ENCODE data around the gene SNU13.
"Not testable (repeated sequence)": the region's sequence is repeated elsewhere in the genome, so short reads cannot be mapped to it uniquely, and the experiment has no call there.

SNU13 gene

DNA sequence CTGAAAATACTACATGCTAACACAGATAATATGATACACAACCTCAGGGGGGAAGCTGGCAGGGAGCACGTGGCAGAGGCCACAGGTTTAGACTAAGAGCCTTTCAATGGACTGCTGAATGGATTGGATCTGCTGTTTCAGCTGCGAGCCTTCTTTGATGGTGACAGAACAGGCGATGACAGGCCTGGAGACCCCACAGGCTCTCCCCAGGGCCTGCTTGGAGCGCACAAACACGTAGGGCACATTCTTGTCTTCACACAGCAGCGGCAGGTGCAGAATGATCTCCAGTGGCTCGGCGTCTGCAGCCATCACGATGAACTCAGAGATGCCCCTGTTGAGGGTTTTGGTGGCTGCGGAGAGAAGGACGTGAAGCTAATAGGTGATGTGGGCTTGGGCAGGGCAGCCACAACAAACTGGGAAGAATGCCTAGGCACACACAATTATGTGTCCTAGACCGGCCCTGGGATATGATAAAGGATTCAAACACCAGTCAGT lies 13.8 kb downstream of the SNU13 start:
- Mint-ChIP-seq H3K27ac (no peak overlapping the region), H3K36me3 (ENCODE audit: low read depth) (peaks cover 44% of the 10 kb centered on the region), H3K9me3 (no peaks in the 10 kb centered on the region), H3K4me3 (no peak overlapping the region), H3K27me3 (ENCODE audit: low read depth) (no peaks in the 10 kb centered on the region), H3K4me1 (no peaks in the 10 kb centered on the region)
- TF ChIP-seq, protein P1, sequence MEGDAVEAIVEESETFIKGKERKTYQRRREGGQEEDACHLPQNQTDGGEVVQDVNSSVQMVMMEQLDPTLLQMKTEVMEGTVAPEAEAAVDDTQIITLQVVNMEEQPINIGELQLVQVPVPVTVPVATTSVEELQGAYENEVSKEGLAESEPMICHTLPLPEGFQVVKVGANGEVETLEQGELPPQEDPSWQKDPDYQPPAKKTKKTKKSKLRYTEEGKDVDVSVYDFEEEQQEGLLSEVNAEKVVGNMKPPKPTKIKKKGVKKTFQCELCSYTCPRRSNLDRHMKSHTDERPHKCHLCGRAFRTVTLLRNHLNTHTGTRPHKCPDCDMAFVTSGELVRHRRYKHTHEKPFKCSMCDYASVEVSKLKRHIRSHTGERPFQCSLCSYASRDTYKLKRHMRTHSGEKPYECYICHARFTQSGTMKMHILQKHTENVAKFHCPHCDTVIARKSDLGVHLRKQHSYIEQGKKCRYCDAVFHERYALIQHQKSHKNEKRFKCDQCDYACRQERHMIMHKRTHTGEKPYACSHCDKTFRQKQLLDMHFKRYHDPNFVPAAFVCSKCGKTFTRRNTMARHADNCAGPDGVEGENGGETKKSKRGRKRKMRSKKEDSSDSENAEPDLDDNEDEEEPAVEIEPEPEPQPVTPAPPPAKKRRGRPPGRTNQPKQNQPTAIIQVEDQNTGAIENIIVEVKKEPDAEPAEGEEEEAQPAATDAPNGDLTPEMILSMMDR (IDR thresholded peaks at IDR 0.05; ENCODE audit: unreplicated experiment in 3 of 3), result no peak

DNA sequence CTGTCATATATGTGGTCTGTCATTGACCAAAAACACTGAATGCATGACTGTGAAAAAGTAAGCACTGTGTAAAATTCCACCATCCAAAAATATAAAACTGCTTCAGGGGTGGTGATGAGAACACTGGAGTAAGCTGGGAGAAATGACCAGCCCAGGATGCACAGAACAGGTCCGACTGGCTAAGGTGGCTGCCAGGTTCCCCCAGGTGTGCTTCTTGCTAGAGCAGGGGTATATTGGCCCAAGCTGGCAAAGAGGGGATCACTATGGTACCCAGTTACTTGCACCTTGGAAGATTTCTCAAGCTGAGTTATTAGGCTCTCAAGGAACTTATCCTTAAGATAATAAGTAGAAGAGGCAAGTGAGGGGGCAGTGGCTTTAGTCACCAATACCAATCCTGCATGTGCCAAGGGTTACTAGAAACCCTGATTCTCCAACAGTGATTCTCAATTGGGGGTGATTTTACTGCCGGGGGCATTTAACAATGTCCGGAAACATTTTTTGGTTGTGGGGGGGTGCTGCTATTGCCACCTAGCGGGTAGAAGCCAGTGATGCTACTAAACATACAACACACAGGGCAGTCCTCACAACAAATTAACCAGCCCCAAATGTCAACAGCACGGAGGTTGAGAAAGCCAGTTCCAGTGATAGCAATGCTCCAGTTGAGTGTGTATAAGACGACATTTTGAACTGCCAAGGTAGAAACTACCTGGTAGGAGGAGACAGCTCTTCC lies 15.7 kb downstream of the SNU13 start:
- Mint-ChIP-seq H3K36me3 (ENCODE audit: low read depth) (peaks cover 32% of the 10 kb centered on the region), H3K27me3 (ENCODE audit: low read depth) (no peaks in the 10 kb centered on the region), H3K27ac (no peak overlapping the region), H3K9me3 (no peaks in the 10 kb centered on the region), H3K4me3 (no peak overlapping the region), H3K4me1 (no peaks in the 10 kb centered on the region)
- TF ChIP-seq, protein P1 (IDR thresholded peaks at IDR 0.05; ENCODE audit: unreplicated experiment in 3 of 3), result peak in 1 of 3 experiments; percentile 20

DNA sequence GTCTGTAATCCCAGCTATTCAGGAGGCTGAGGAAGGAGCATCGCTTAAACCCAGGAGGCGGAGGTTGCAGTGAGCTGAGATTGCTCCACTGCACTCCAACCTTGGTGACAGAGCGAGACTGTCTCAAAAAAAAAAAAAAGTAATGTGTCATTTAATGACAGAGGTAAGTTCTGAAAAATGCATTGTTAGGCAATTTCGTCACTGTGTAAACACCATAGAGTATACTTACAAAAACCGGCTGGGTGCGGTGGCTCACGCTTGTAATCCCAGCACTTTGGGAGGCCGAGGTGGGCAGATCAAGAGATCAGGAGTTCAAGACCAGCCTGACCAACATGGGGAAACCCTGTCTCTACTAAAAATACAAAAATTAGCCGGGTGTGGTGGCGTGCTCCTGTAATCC lies 16.6 kb downstream of the SNU13 start:
- peaks cover 27% of the 10 kb centered on the region for H3K36me3 Mint-ChIP-seq (ENCODE audit: low read depth)
- not testable (repeated sequence) for H3K4me1 Mint-ChIP-seq; H3K4me3 Mint-ChIP-seq; H3K27ac Mint-ChIP-seq; H3K9me3 Mint-ChIP-seq; H3K27me3 Mint-ChIP-seq (ENCODE audit: low read depth)

DNA sequence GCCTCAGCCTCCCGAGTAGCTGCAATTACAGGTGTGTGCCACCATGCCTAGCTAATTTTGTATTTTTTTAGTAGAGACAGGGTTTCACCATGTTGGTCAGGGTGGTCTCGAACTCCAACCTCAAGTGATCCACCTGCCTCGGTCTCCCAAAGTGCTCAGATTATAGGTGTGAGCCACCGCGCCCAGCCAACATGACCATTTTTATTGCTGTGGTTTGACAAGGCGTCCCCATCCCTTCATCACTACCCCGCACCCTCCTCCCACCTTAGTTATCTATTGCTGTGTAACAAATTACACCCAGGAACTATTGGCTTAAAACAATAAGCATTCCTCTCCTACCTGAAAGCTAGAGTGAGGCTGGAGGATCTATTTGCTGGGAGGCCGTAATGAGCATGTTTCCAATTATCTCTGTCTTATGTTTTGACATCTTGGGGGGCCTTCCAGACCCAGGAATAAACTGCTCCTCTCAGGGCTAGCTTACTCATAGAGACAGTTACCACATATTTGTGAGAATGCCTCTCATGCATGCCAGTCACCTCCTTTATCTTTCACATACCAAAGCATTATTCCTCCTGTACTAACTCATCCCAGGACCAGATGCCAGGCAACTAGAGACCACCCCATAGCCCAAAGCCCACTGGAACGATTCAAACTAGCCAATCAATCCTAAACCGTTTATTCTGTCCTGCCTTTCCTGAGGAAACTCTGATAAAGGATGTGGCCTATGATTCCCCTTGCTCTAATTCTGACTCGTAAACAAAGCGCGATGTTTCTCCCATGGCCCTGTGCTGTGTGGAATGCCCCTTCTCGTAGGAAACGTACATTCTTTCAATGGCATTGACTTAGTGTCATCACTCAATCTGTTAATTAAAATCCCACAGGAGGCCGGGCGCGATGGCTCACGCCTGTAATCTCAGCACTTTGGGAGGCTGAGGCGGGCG lies 19.4 kb downstream of the SNU13 start:
- H3K27me3 Mint-ChIP-seq (ENCODE audit: low read depth), result no peaks in the 10 kb centered on the region
- peaks cover 8% of the 10 kb centered on the region for H3K4me1 Mint-ChIP-seq
- H3K4me3 Mint-ChIP-seq, result no peak overlapping the region
- no peaks in the 10 kb centered on the region for H3K9me3 Mint-ChIP-seq
- H3K36me3 Mint-ChIP-seq (ENCODE audit: low read depth), result peaks cover 21% of the 10 kb centered on the region
- TF ChIP-seq, protein P1 (IDR thresholded peaks at IDR 0.05; ENCODE audit: unreplicated experiment in 3 of 3), result no peak
- peak overlapping the region; percentile 31 to 72 (median 57) for H3K27ac Mint-ChIP-seq

DNA sequence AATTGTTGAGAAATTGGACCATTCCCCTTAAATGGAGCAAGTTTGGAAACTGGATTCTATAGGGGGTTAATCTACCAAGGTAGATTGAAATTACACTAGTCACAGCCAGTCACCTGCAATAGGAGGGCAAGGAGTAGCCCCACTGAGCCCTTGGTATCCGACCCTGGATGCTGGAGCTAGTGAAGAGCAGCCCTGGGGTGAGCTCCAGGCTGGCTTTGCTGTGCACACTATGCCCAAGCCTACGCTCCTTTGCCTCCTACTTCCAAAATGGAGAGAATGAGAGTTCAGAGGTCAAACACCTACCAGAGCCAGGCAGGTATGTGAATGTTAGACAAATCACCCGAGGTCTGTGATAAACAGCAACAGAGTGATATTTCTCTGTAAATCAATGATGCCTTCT lies 23.7 kb downstream of the SNU13 start:
- no peaks in the 10 kb centered on the region for H3K27me3 Mint-ChIP-seq (ENCODE audit: low read depth)
- no peaks in the 10 kb centered on the region for H3K9me3 Mint-ChIP-seq
- TF ChIP-seq, protein P1 (IDR thresholded peaks at IDR 0.05; ENCODE audit: unreplicated experiment in 3 of 3), result no peak
- H3K4me1 Mint-ChIP-seq, result peaks cover 8% of the 10 kb centered on the region
- H3K27ac Mint-ChIP-seq, result no peak overlapping the region
- H3K4me3 Mint-ChIP-seq, result no peak overlapping the region
- H3K36me3 Mint-ChIP-seq (ENCODE audit: low read depth), result peaks cover 40% of the 10 kb centered on the region

DNA sequence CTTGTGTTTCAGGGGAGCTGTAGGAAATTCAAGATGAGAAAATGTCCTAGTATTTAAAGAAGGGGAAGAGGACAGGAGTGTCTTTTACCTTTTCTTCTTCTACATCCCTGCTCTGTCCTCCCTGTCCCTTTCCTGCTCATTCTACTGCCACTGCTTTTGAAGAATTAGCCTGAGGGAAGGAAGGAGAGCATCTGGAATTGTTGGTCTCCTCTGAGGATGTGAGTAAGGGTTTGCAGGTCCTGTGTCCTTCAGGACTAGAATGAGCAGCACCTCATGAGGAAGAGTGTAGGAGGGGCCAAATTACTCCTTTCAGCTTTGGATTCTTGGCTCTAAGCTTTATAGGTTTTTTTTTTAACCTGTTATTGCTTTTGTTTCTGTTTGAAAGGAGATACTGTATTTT lies 24.2 kb downstream of the SNU13 start:
- TF ChIP-seq, protein P1 (IDR thresholded peaks at IDR 0.05; ENCODE audit: unreplicated experiment in 3 of 3), result no peak
- H3K4me3 Mint-ChIP-seq, result no peak overlapping the region
- H3K9me3 Mint-ChIP-seq, result no peaks in the 10 kb centered on the region
- no peaks in the 10 kb centered on the region for H3K27me3 Mint-ChIP-seq (ENCODE audit: low read depth)
- peaks cover 43% of the 10 kb centered on the region for H3K36me3 Mint-ChIP-seq (ENCODE audit: low read depth)
- H3K27ac Mint-ChIP-seq, result no peak overlapping the region
- peaks cover 8% of the 10 kb centered on the region for H3K4me1 Mint-ChIP-seq

DNA sequence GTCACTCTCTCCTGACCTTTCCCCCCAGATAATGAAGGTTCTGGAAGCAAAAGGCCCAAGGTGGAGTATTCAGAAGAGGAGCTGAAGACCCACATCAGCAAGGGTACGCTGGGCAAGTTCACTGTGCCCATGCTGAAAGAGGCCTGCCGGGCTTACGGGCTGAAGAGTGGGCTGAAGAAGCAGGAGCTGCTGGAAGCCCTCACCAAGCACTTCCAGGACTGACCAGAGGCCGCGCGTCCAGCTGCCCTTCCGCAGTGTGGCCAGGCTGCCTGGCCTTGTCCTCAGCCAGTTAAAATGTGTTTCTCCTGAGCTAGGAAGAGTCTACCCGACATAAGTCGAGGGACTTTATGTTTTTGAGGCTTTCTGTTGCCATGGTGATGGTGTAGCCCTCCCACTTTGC lies 25.1 kb downstream of the SNU13 start:
- H3K27me3 Mint-ChIP-seq (ENCODE audit: low read depth); H3K4me3 Mint-ChIP-seq; H3K4me1 Mint-ChIP-seq; H3K9me3 Mint-ChIP-seq; H3K27ac Mint-ChIP-seq: not testable (repeated sequence)
- peaks cover 50% of the 10 kb centered on the region for H3K36me3 Mint-ChIP-seq (ENCODE audit: low read depth)

Measured in nephron (organoid).